Gastrocnemius medialis (tissue), 4 donors: ENCODE results near the gene C6orf62. TPM values are rescaled to one million over a fixed set of nuclear protein-coding genes. Genes with fewer than 3 reads are reported as not detected.
"Not testable (repeated sequence)": the region's sequence is repeated elsewhere in the genome, so short reads cannot be mapped to it uniquely, and the experiment has no call there.

Experiments used
- ATAC-seq, 2 donors: fragments of 150-250 bp; one replicate each; pipeline ENCODE4 v1.9.1; 2016
- DNase-seq, 2 donors: peaks; one replicate each; pipeline ENCODE4 v3.0.0-alpha.2; 2019
- H3K27ac ChIP-seq, 4 donors: fragments of 200-600 bp; sonication (generic); 1 replicate in 1 of 4; 2 replicates in 3 of 4; pipeline ENCODE4 v1.5.1; 2016 to 2018; ENCODE audit warnings: mild to moderate bottlenecking in 2 of 4, moderate library complexity in 1 of 4
- H3K27me3 ChIP-seq, 3 donors: fragments of 200-600 bp; sonication (generic) in 2 of 3; 1 replicate in 1 of 3; 2 replicates in 2 of 3; pipeline versions ENCODE4 v1.5.1 to v1.6.0; 2016 to 2019; ENCODE audit warnings: mild to moderate bottlenecking in 1 of 3, moderate library complexity in 1 of 3
- H3K36me3 ChIP-seq, 2 donors: fragments of 200-600 bp; sonication (generic) in 1 of 2; one replicate each; pipeline ENCODE4 v1.5.1; 2017 to 2018
- H3K4me1 ChIP-seq, 2 donors: fragments of 200-600 bp; sonication (generic) in 1 of 2; one replicate each; pipeline ENCODE4 v1.5.1; 2016 to 2017; ENCODE audit warnings: mild to moderate bottlenecking in 2 of 2
- H3K4me3 ChIP-seq, 4 donors: fragments of 200-600 bp; sonication (generic) in 3 of 4; 1 replicate in 1 of 4; 2 replicates in 3 of 4; pipeline ENCODE4 v1.5.1; 2016 to 2019; ENCODE audit warnings: mild to moderate bottlenecking in 2 of 4
- H3K9me3 ChIP-seq, 3 donors: fragments of 200-600 bp; sonication (generic) in 2 of 3; 1 replicate in 1 of 3; 2 replicates in 2 of 3; pipeline ENCODE4 v1.5.1; 2016 to 2019
- CTCF ChIP-seq, 5 experiments: fragments of 450-650 bp in 3 of 5; fragments of 200-600 bp in 2 of 5; sonication (generic) in 2 of 5; IDR thresholded peaks in 4 of 5; conservative IDR thresholded peaks in 1 of 5; 1 replicate in 4 of 5; 2 replicates in 1 of 5; pipeline ENCODE4 v1.5.1; 2016 to 2019; ENCODE audit warnings: antibody characterized with exemption in 5 of 5, mild to moderate bottlenecking in 3 of 5, moderate library complexity in 3 of 5
- POLR2A ChIP-seq, 2 donors: fragments of 450-650 bp; IDR thresholded peaks; one replicate each; pipeline ENCODE4 v1.6.1; 2017; ENCODE audit warnings: antibody characterized with exemption in 2 of 2, mild to moderate bottlenecking in 2 of 2, moderate library complexity in 2 of 2
- in situ Hi-C, 4 donors: fragments of 200-750 bp; cut with MboI; loops; one replicate each; pipeline versions ENCODE4 v1.15.0 to v1.8.0; 2017; ENCODE audit warnings: low sequenced_read_pairs in 4 of 4
- intact Hi-C: fragments of 100-400 bp; cut with DNase I; formaldehyde crosslinking; loops from one replicate; pipeline ENCODE4 v1.15.1; 2023; ENCODE audit warnings: low total_unique reads
- total RNA-seq, 4 donors: library from RNA; depleted of rRNA; stranded (reverse); fragments of >200 nt; gene quantifications; one replicate each; pipeline versions ENCODE4 v1.1.0 to v1.2.3, GENCODE V29; 2016

Gene C6orf62
- total RNA-seq, 4 donors from 2014 or later: 24.1 to 50.7 (median 36.0) TPM

- Histone ChIP-seq H3K27ac (no peak overlapping the region), H3K36me3 (peaks cover 0 to 5% of the 10 kb centered on the region in 2 donors), H3K9me3 (no peaks in the 10 kb centered on the region), H3K4me3 (no peak overlapping the region), H3K4me1 (peaks cover 31 to 32% of the 10 kb centered on the region in 2 donors), H3K27me3 (no peaks in the 10 kb centered on the region)
- no peak for DNase-seq
- in situ Hi-C loops (loop anchor here in 1 of 4 donors (5.0 kb wide), 1 partner anchor 43 kb away; no protein-coding TSS in a partner anchor), intact Hi-C loops (no loop called here)
- TF ChIP-seq CTCF (IDR thresholded peaks at IDR 0.05 in 4 of 5, conservative IDR thresholded peaks at IDR 0.05 in 1 of 5) (no peak), POLR2A (IDR thresholded peaks at IDR 0.05) (no peak)
- ATAC-seq: no peak
Observed at GRCh38 chr6:24668997-24669361, 50.0 kb downstream of the C6orf62 start.

GRCh38 chr6:24668066-24668996 is 50.6 kb downstream of the C6orf62 start:
- Histone ChIP-seq H3K4me1 (peaks cover 31 to 32% of the 10 kb centered on the region in 2 donors), H3K27ac (peak overlapping the region; percentile 90 to 95 (median 92)), H3K36me3 (peaks cover 0 to 11% of the 10 kb centered on the region in 2 donors), H3K4me3 (peak overlapping the region; percentile 76 to 95 (median 94))
- intact Hi-C loops, DNase-seq, H3K27me3 ChIP-seq, ATAC-seq, H3K9me3 ChIP-seq: not testable (repeated sequence)
- in situ Hi-C loops: loop anchor here in 1 of 4 donors (5.0 kb wide), 1 partner anchor 44 kb away; no protein-coding TSS in a partner anchor

- in situ Hi-C loops: loop anchor here in 1 of 4 donors (5.0 kb wide), 1 partner anchor 45 kb away; no protein-coding TSS in a partner anchor
Observed at GRCh38 chr6:24667378-24667803, 51.6 kb downstream of the C6orf62 start.

GRCh38 chr6:24666641-24667377 is 52.1 kb downstream of the C6orf62 start, which contains the start of the genes ACOT13 and TDP2:
TSS of gene ACOT13 (plus strand) at chr6:24667077. CDS start at chr6:24667264, 187 bp downstream.
TSS of gene TDP2 (minus strand) at chr6:24666899. CDS start at chr6:24666862, 37 bp downstream.
- peak; percentile 89 to 95 for DNase-seq
- Histone ChIP-seq H3K27me3 (no peaks in the 10 kb centered on the region), H3K4me3 (peak within 1 kb of the TSS; percentile 76 to 95 (median 94)), H3K27ac (peak within 1 kb of the TSS; percentile 90 to 95 (median 92)), H3K36me3 (peaks cover 0 to 16% of the 10 kb centered on the region in 2 donors), H3K9me3 (no peaks in the 10 kb centered on the region), H3K4me1 (peaks cover 31 to 32% of the 10 kb centered on the region in 2 donors)
- TF ChIP-seq POLR2A (IDR thresholded peaks at IDR 0.05) (peak; percentile 73 to 81), CTCF (IDR thresholded peaks at IDR 0.05 in 4 of 5, conservative IDR thresholded peaks at IDR 0.05 in 1 of 5) (peak; percentile 57 to 73 (median 61))
- in situ Hi-C loops (loop anchor here in 1 of 4 donors (5.0 kb wide), 1 partner anchor 45 kb away; no protein-coding TSS in a partner anchor), intact Hi-C loops (loop anchor here (1.0 kb wide), 3 partner anchors 54 to 108 kb away; no protein-coding TSS in a partner anchor)
- peak; percentile 91 to 94 for ATAC-seq

More at GRCh38 chr6:24667378-24667803, 51.6 kb downstream of the C6orf62 start:
- Histone ChIP-seq H3K27ac (peak overlapping the region; percentile 90 to 95 (median 92)), H3K9me3 (no peaks in the 10 kb centered on the region), H3K4me3 (peak overlapping the region; percentile 76 to 95 (median 94)), H3K36me3 (peaks cover 0 to 16% of the 10 kb centered on the region in 2 donors), H3K27me3 (no peaks in the 10 kb centered on the region), H3K4me1 (peaks cover 31 to 32% of the 10 kb centered on the region in 2 donors)
- peak; percentile 12 to 19 for ATAC-seq
- intact Hi-C loops: loop anchor here (1.0 kb wide), 2 partner anchors 84 to 108 kb away; no protein-coding TSS in a partner anchor
- no peak for DNase-seq
- TF ChIP-seq POLR2A (IDR thresholded peaks at IDR 0.05) (no peak), CTCF (IDR thresholded peaks at IDR 0.05 in 4 of 5, conservative IDR thresholded peaks at IDR 0.05 in 1 of 5) (no peak)
